Prostate gland (tissue), 2 donors: ENCODE results near the gene RXRA. TPM values are rescaled to one million over a fixed set of nuclear protein-coding genes. Genes with fewer than 3 reads are reported as not detected.

Source experiments
- DNase-seq: peaks from one replicate; pipeline ENCODE4 v3.0.0-alpha.2; 2019; ENCODE audit warnings: low spot score
- H3K27ac ChIP-seq, 2 donors: fragments of 200-600 bp; sonication (generic); 2 replicates each; pipeline ENCODE4 v1.5.1; 2017 to 2019
- H3K27me3 ChIP-seq: fragments of 200-600 bp; sonication (generic); replicated peaks from 2 replicates; pipeline ENCODE4 v1.5.1; 2019; ENCODE audit not compliant: insufficient read depth
- H3K36me3 ChIP-seq, 2 donors: fragments of 200-600 bp; sonication (generic); 1 replicate in 1 of 2; 2 replicates in 1 of 2; pipeline versions ENCODE4 v1.5.1 to v1.8.1; 2017 to 2019
- H3K4me1 ChIP-seq: fragments of 200-600 bp; sonication (generic); replicated peaks from 2 replicates; pipeline ENCODE4 v1.5.1; 2019
- H3K4me3 ChIP-seq, 2 donors: fragments of 200-600 bp; sonication (generic); 2 replicates each; pipeline ENCODE4 v1.5.1; 2017 to 2019
- H3K9me3 ChIP-seq: fragments of 200-600 bp; sonication (generic); 2 replicates; pipeline ENCODE4 v1.5.1; 2017
- CTCF ChIP-seq, 4 experiments: fragments of 200-600 bp in 2 of 4; fragments of 450-650 bp in 2 of 4; sonication (generic) in 2 of 4; IDR thresholded peaks; 1 replicate in 3 of 4; 2 replicates in 1 of 4; pipeline ENCODE4 v1.5.1; 2016 to 2019; ENCODE audit warnings: antibody characterized with exemption in 4 of 4, mild to moderate bottlenecking in 2 of 4, moderate library complexity in 2 of 4
- POLR2A ChIP-seq: fragments of 450-650 bp; IDR thresholded peaks from one replicate; pipeline ENCODE4 v1.6.1; 2016; ENCODE audit warnings: antibody characterized with exemption, mild to moderate bottlenecking
- POLR2AphosphoS5 ChIP-seq: sonication (generic); formaldehyde crosslinking; IDR thresholded peaks from one replicate; pipeline ENCODE4 v1.6.1; 2017; ENCODE audit warnings: antibody characterized with exemption
- WGBS: methylation state at CpG from one replicate; pipeline ENCODE4 v1.1.5; 2018; 5-methylcytosine and 5-hydroxymethylcytosine counted together
- intact Hi-C: fragments of 100-400 bp; cut with DNase I; formaldehyde crosslinking; loops from one replicate; pipeline ENCODE4 v1.14.2; 2022
- total RNA-seq, 2 donors: library from RNA; depleted of rRNA; stranded (reverse); fragments of >200 nt; gene quantifications; one replicate each; pipeline ENCODE4 v1.1.0, GENCODE V29; 2016

Gene RXRA
- total RNA-seq, 2 donors from 2014 or later, result 69.5 to 84.1 TPM

- TF ChIP-seq POLR2AphosphoS5, result no peak
- no peak for TF ChIP-seq POLR2A
- no peak for TF ChIP-seq CTCF (IDR thresholded peaks at IDR 0.05)
- intact Hi-C loops, result no loop called here
- Histone ChIP-seq H3K36me3 (no peaks in the 10 kb centered on the region), H3K27me3 (no peaks in the 10 kb centered on the region), H3K4me1 (peaks cover 6% of the 10 kb centered on the region), H3K9me3 (no peaks in the 10 kb centered on the region), H3K4me3 (no peak overlapping the region), H3K27ac (peak overlapping the region; percentile 15 to 42)
- 55% methylated on average over 7 of the region's 7 CpGs for WGBS
- DNase-seq, result no peak
These were observed 147.8 kb downstream of the RXRA start for GRCh38 chr9:134474055-134474370.

- no peak overlapping the region for H3K4me3 ChIP-seq
- intact Hi-C loops, result no loop called here
- WGBS, result 11% methylated on average over 24 of the region's 27 CpGs
These were observed 148.9 kb downstream of the RXRA start for GRCh38 chr9:134475011-134475790.

GRCh38 chr9:134476272-134476941, 150.2 kb downstream of the RXRA start:
- Histone ChIP-seq H3K27ac (no peak overlapping the region), H3K36me3 (no peaks in the 10 kb centered on the region), H3K4me3 (no peak overlapping the region), H3K4me1 (peaks cover 6% of the 10 kb centered on the region), H3K9me3 (no peaks in the 10 kb centered on the region), H3K27me3 (no peaks in the 10 kb centered on the region)
- no peak for TF ChIP-seq POLR2A
- TF ChIP-seq POLR2AphosphoS5, result no peak
- TF ChIP-seq CTCF (IDR thresholded peaks at IDR 0.05), result no peak
- no peak for DNase-seq
- 100% methylated on average over 9 of the region's 9 CpGs for WGBS
- intact Hi-C loops, result no loop called here

More at GRCh38 chr9:134475011-134475790, 148.9 kb downstream of the RXRA start:
- Histone ChIP-seq H3K27me3 (no peaks in the 10 kb centered on the region), H3K36me3 (no peaks in the 10 kb centered on the region), H3K4me1 (peaks cover 6% of the 10 kb centered on the region), H3K27ac (peak overlapping the region in 1 of 2 donors; percentile 52), H3K9me3 (no peaks in the 10 kb centered on the region)
- DNase-seq, result peak; percentile 64
- peak in 1 of 4 experiments; percentile 29 for TF ChIP-seq CTCF (IDR thresholded peaks at IDR 0.05)
- TF ChIP-seq POLR2A, result no peak
- peak; percentile 76 for TF ChIP-seq POLR2AphosphoS5

GRCh38 chr9:134476942-134477335, 150.7 kb downstream of the RXRA start:
- Histone ChIP-seq H3K36me3 (no peaks in the 10 kb centered on the region), H3K4me3 (no peak overlapping the region), H3K4me1 (peaks cover 6% of the 10 kb centered on the region), H3K9me3 (no peaks in the 10 kb centered on the region), H3K27ac (no peak overlapping the region), H3K27me3 (no peaks in the 10 kb centered on the region)
- no peak for TF ChIP-seq POLR2A
- no peak for TF ChIP-seq CTCF (IDR thresholded peaks at IDR 0.05)
- no peak for TF ChIP-seq POLR2AphosphoS5
- 95% methylated on average over 15 of the region's 15 CpGs for WGBS
- intact Hi-C loops, result no loop called here
- DNase-seq, result no peak
